Neural progenitor cell (in vitro differentiated cells): Measurements from ENCODE around the gene KRT78.

Experiments
- EZH2 ChIP-seq: fragments of 200-600 bp; sonication (generic); IDR thresholded peaks from 2 replicates; pipeline ENCODE4 v1.6.1; 2017; ENCODE audit warnings: antibody characterized with exemption, mild to moderate bottlenecking, moderate library complexity
- EZH2phosphoT487 ChIP-seq: fragments of 200-600 bp; sonication (generic); IDR thresholded peaks from 2 replicates; pipeline ENCODE4 v1.6.1; 2017; ENCODE audit warnings: antibody characterized with exemption
- TF ChIP-seq, protein P1 (sequence below): fragments of 200-600 bp; sonication (generic); IDR thresholded peaks from 2 replicates; pipeline ENCODE4 v1.5.1; 2017; ENCODE audit warnings: antibody characterized with exemption, mild to moderate bottlenecking

DNA sequence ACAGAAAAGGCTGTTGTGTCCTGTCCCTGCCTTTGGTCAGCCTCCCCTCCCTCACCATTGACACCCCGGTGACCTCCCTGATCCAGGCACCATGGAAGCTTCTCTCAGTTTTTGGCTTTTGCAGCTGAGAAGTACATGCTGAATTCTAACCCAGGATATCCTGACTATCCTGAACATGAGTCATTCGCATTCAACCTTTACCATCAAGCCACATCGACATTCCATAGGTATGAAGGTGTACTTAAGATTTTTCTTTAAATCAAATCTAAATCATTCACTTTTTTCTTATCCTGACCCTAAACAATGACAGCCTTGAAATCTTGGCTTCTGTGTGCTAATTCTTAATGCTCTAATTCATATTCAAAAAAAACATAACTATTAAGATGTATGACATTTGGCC, 8.7 kb upstream of the KRT78 start:
- TF ChIP-seq, protein P1, sequence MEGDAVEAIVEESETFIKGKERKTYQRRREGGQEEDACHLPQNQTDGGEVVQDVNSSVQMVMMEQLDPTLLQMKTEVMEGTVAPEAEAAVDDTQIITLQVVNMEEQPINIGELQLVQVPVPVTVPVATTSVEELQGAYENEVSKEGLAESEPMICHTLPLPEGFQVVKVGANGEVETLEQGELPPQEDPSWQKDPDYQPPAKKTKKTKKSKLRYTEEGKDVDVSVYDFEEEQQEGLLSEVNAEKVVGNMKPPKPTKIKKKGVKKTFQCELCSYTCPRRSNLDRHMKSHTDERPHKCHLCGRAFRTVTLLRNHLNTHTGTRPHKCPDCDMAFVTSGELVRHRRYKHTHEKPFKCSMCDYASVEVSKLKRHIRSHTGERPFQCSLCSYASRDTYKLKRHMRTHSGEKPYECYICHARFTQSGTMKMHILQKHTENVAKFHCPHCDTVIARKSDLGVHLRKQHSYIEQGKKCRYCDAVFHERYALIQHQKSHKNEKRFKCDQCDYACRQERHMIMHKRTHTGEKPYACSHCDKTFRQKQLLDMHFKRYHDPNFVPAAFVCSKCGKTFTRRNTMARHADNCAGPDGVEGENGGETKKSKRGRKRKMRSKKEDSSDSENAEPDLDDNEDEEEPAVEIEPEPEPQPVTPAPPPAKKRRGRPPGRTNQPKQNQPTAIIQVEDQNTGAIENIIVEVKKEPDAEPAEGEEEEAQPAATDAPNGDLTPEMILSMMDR: no peak
- no peak for TF ChIP-seq EZH2phosphoT487
- TF ChIP-seq EZH2: no peak
